ENCODE results near the gene PRKCQ. TPM values are rescaled to one million over a fixed set of nuclear protein-coding genes. Genes with fewer than 3 reads are reported as not detected.

Gene PRKCQ
- total and polyA plus RNA-seq, 2 of the 8 experiments (the other 6 are each of a cell fraction or from before 2014, with no cell fraction given) = 9.1 to 22.6 TPM

GRCh38 chr10:6570893-6571292, 9.2 kb downstream of the PRKCQ start:
- ChIA-PET CTCF (ENCODE audit: partially characterized antibody) (interaction anchor here (0.6 to 2.3 kb wide), 5 partner anchors 9 to 305 kb away, joined by 3 to 8 read pairs (median 3); no protein-coding TSS in a partner anchor), POLR2A (ENCODE audit: partially characterized antibody) (interaction anchor here (1.3 kb wide), 1 partner anchor 10 kb away, joined by 4 read pairs; no protein-coding TSS in a partner anchor)
- Histone ChIP-seq H2BK20ac (ENCODE audit: low read length) (no peak overlapping the region), H3K36me3 (ENCODE audit: control insufficient read depth in 2 of 4, insufficient read depth in 4 of 4, low read length in 3 of 4) (no peaks in the 10 kb centered on the region), H3K79me1 (ENCODE audit: low read depth, low read length) (peaks cover 10% of the 10 kb centered on the region), H2BK120ac (replicated peaks; ENCODE audit: low read depth, low read length) (no peak overlapping the region), H3K79me2 (ENCODE audit: control insufficient read depth in 1 of 2, insufficient read depth in 2 of 2, low read length in 2 of 2) (peaks cover 7 to 53% of the 10 kb centered on the region in 2 experiments; a peak in 3 of 4 replicates), H3K23ac (ENCODE audit: insufficient read length) (no peak overlapping the region), H3K4me1 (replicated peaks in 1 of 4; ENCODE audit: control insufficient read depth in 3 of 4, insufficient read depth in 4 of 4, low read length in 3 of 4) (no peaks in the 10 kb centered on the region; a peak in 1 of 7 replicates), H3K27me3 (replicated peaks in 1 of 4; ENCODE audit: control insufficient read depth in 3 of 4, extremely low read depth in 1 of 4, insufficient read depth in 3 of 4, low read length in 3 of 4) (no peaks in the 10 kb centered on the region), H2AK5ac (ENCODE audit: low read depth, low read length) (no peak overlapping the region), H4K20me1 (replicated peaks in 1 of 2; ENCODE audit: control insufficient read depth in 1 of 2, insufficient read depth in 2 of 2, low read length in 2 of 2) (peaks cover 0 to 2% of the 10 kb centered on the region in 2 experiments), H3K18ac (ENCODE audit: extremely low read depth, low read length) (no peak overlapping the region), H2AFZ (ENCODE audit: low read length) (no peak overlapping the region), H4K91ac (replicated peaks; ENCODE audit: insufficient read length, low read length) (no peak overlapping the region), H3K4ac (replicated peaks; ENCODE audit: insufficient read length, low read depth, low read length) (no peak overlapping the region), H2BK5ac (ENCODE audit: low read depth, low read length) (no peak overlapping the region), H2BK12ac (ENCODE audit: low read depth, low read length) (no peak overlapping the region), H2BK15ac (ENCODE audit: low read length) (no peak overlapping the region), H4K5ac (ENCODE audit: insufficient read length, low read depth, low read length) (no peak overlapping the region), H3K56ac (replicated peaks; ENCODE audit: insufficient read length, low read depth, low read length) (no peak overlapping the region), H4K8ac (ENCODE audit: extremely low read depth, insufficient read depth, low read length) (no peak overlapping the region), H3K9ac (replicated peaks in 1 of 4; ENCODE audit: extremely low read depth in 1 of 4, low read depth in 3 of 4, low read length in 3 of 4) (no peak overlapping the region), H3K4me2 (ENCODE audit: insufficient read depth in 1 of 2, low read depth in 2 of 2, low read length in 2 of 2) (no peak overlapping the region), H3K14ac (ENCODE audit: insufficient read length) (no peak overlapping the region), H3K4me3 (ENCODE audit: extremely low read depth in 1 of 4, insufficient read depth in 2 of 4, low read depth in 3 of 4, low read length in 4 of 4) (no peak overlapping the region), H3K9me3 (ENCODE audit: insufficient read depth in 2 of 2, low read depth in 1 of 2, low read length in 1 of 2) (no peaks in the 10 kb centered on the region), H3K23me2 (ENCODE audit: low read depth, low read length) (no peaks in the 10 kb centered on the region), H3K27ac (ENCODE audit: low read depth, low read length) (no peak overlapping the region)
- FAIRE-seq (no peak), DNase-seq (ENCODE audit: low read depth in 1 of 2, low spot score in 2 of 2) (no peak)
- 87% methylated on average over 11 of the region's 11 CpGs; no CpG with 5 or more reads in 1 of the 2 experiments for WGBS, 2 experiments (ENCODE audit: extremely low coverage in 1 of 2, insufficient coverage in 1 of 2, insufficient read length in 1 of 2, insufficient replicate concordance in 2 of 2, low coverage in 1 of 2, low lambda C conversion rate in 2 of 2, missing lambda C conversion rate in 1 of 2)
- TF ChIP-seq SP2 (IDR thresholded peaks at IDR 0.05; ENCODE audit: low read length) = no peak
- no peak for TF ChIP-seq RAD21 (IDR thresholded peaks at IDR 0.05 in 1 of 2, conservative IDR thresholded peaks at IDR 0.05 in 1 of 2; ENCODE audit: low read depth in 2 of 2, low read length in 2 of 2)
- no peak for TF ChIP-seq SIX5 (IDR thresholded peaks at IDR 0.05; ENCODE audit: low read depth, low read length)
- TF ChIP-seq CTBP2 (IDR thresholded peaks at IDR 0.05; ENCODE audit: borderline replicate concordance, insufficient read depth, insufficient read length, low read length) = no peak
- no peak for TF ChIP-seq CHD2 (IDR thresholded peaks at IDR 0.05; ENCODE audit: low read length)
- TF ChIP-seq SP4 (IDR thresholded peaks at IDR 0.05; ENCODE audit: low read length) = no peak
- TF ChIP-seq JUND (IDR thresholded peaks at IDR 0.05; ENCODE audit: low read length) = no peak
- no peak for TF ChIP-seq EGR1 (IDR thresholded peaks at IDR 0.05; ENCODE audit: borderline replicate concordance, low read depth, low read length)
- no peak for TF ChIP-seq SAP30 (IDR thresholded peaks at IDR 0.05; ENCODE audit: insufficient read depth, insufficient replicate concordance, low read length)
- no peak for TF ChIP-seq ATF3 (IDR thresholded peaks at IDR 0.05; ENCODE audit: insufficient read depth, low read depth, low read length)
- TF ChIP-seq FOSL1 (IDR thresholded peaks at IDR 0.05; ENCODE audit: insufficient read depth, low read depth, low read length) = no peak
- no peak for TF ChIP-seq CEBPB (IDR thresholded peaks at IDR 0.05; ENCODE audit: low read depth, low read length)
- no peak for TF ChIP-seq POU5F1 (IDR thresholded peaks at IDR 0.05; ENCODE audit: low read depth, low read length)
- no peak for TF ChIP-seq BCL11A (IDR thresholded peaks at IDR 0.05; ENCODE audit: low read depth in 2 of 2, low read length in 2 of 2)
- TF ChIP-seq CREB1 (IDR thresholded peaks at IDR 0.05) = no peak
